T-helper 1 cell (primary cell): ENCODE results near the gene EXOC1.

Experiments
- DNase-seq, 5 donors: peaks; one replicate each; pipeline ENCODE4 v3.0.0-alpha.2; 2012 to 2020

Gene EXOC1

GRCh38 chr4:55854129-55854528, 681 bp downstream of the EXOC1 start:
- DNase-seq: no peak

- no peak for DNase-seq
These were observed 4.1 kb downstream of the EXOC1 start for GRCh38 chr4:55857586-55857985.

GRCh38 chr4:55859711-55860110, 6.3 kb downstream of the EXOC1 start:
- no peak for DNase-seq

GRCh38 chr4:55864577-55865223, 11.3 kb downstream of the EXOC1 start:
- no peak for DNase-seq

GRCh38 chr4:55865228-55865806, 11.9 kb downstream of the EXOC1 start:
- DNase-seq: no peak

GRCh38 chr4:55866290-55866907, 13.0 kb downstream of the EXOC1 start:
- DNase-seq: peak in 1 of 5 donors; percentile 41

- DNase-seq: peak in 2 of 5 donors; percentile 31 to 55
These were observed 13.6 kb downstream of the EXOC1 start for GRCh38 chr4:55866973-55867574.

GRCh38 chr4:55868581-55869090, 15.2 kb downstream of the EXOC1 start:
- DNase-seq: no peak

GRCh38 chr4:55871299-55871800, 17.9 kb downstream of the EXOC1 start:
- no peak for DNase-seq

- DNase-seq: no peak
These were observed 21.4 kb downstream of the EXOC1 start for GRCh38 chr4:55874831-55875230.

- no peak for DNase-seq
These were observed 22.9 kb downstream of the EXOC1 start for GRCh38 chr4:55876387-55876786.

GRCh38 chr4:55879224-55879623, 25.8 kb downstream of the EXOC1 start:
- no peak for DNase-seq

- DNase-seq: no peak
These were observed 27.3 kb downstream of the EXOC1 start for GRCh38 chr4:55880652-55881280.

GRCh38 chr4:55884093-55884850, 30.8 kb downstream of the EXOC1 start:
- DNase-seq: no peak

GRCh38 chr4:55884851-55885219, 31.4 kb downstream of the EXOC1 start:
- DNase-seq: no peak

GRCh38 chr4:55887594-55887993, 34.1 kb downstream of the EXOC1 start:
- no peak for DNase-seq

GRCh38 chr4:55892156-55892555, 38.7 kb downstream of the EXOC1 start:
- no peak for DNase-seq

GRCh38 chr4:55896622-55897021, 43.2 kb downstream of the EXOC1 start:
- no peak for DNase-seq

- no peak for DNase-seq
These were observed 49.2 kb downstream of the EXOC1 start for GRCh38 chr4:55902677-55903076.

GRCh38 chr4:55903577-55903976, 50.1 kb downstream of the EXOC1 start:
- no peak for DNase-seq

GRCh38 chr4:55904576-55904975, 51.1 kb downstream of the EXOC1 start:
- DNase-seq: no peak

- DNase-seq: no peak
These were observed 52.9 kb downstream of the EXOC1 start for GRCh38 chr4:55906323-55906722.
